ENCODE data around the gene PLEKHM1. TPM values are rescaled to one million over a fixed set of nuclear protein-coding genes. Genes with fewer than 3 reads are reported as not detected.

PLEKHM1 gene
- total and polyA plus RNA-seq, 2 of the 13 experiments (the other 11 are each of a cell fraction or from before 2014, with no cell fraction given) = 7.6 to 13.5 TPM

DNA sequence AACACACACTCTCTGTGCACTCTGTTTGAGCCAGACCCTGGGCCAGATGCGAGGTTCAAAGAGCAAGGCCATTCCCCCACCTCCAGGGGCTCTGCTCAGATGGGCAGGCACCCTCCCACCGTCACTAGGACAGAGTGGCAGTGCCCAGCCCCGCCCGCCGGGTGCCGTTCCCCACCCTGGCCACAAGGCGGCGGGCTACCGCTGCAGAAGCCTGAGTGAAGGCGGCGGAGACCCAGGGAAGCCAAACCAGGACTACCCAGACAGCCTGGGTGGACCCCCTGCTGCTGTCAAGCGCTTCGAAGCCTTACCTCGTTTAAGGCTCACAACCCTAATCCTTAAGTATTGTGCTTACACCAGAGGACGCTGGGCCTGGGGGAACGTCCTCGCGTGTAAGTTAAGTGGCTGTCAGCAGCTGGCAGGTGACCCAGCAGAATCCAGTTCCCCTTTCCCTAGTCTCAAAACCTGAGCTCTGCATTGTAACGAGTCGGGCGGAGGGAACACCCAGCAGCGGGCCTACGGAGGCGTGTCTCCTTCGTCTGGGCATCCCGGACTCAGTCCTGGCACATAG is 62.4 kb downstream of the PLEKHM1 start:
- no TSS peak for BruUV-seq (replicated peaks)
- FAIRE-seq (peak; percentile 49), DNase-seq (ENCODE audit: low spot score) (peak; percentile 67), ATAC-seq (peak; percentile 33)
- Histone ChIP-seq H3K36me3 (replicated peaks in 1 of 2; ENCODE audit: control insufficient read depth in 1 of 2, insufficient read depth in 2 of 2, low read length in 2 of 2) (no peaks in the 10 kb centered on the region), H3K4me1 (ENCODE audit: insufficient read depth, low read length) (peaks cover 72% of the 10 kb centered on the region), H3K79me2 (ENCODE audit: insufficient read depth, low read length) (peaks cover 20% of the 10 kb centered on the region), H3K4me3 (replicated peaks in 1 of 3; ENCODE audit: insufficient read depth in 1 of 3, low read depth in 2 of 3, low read length in 3 of 3) (peak overlapping the region; percentile 18 to 66 (median 48)), H3K9ac (ENCODE audit: insufficient read depth, low read depth, low read length) (no peak overlapping the region), H3K9me3 (ENCODE audit: low read length) (no peaks in the 10 kb centered on the region), H3K27ac (ENCODE audit: extremely low read length, insufficient read depth, low read length) (no peak overlapping the region), H3K27me3 (ENCODE audit: control insufficient read depth in 1 of 2, insufficient read depth in 2 of 2, low read length in 2 of 2) (peaks cover 2 to 42% of the 10 kb centered on the region in 2 experiments; a peak in 4 of 5 replicates), H3K4me2 (ENCODE audit: low read depth, low read length) (peak overlapping the region; percentile 93), H4K20me1 (ENCODE audit: insufficient read depth, low read length) (0 out of 2 replicates have a peak, but pooled peaks cover 4% of the 10 kb centered on the region), H2AFZ (ENCODE audit: low read length) (no peak overlapping the region)
- POLR2A ChIA-PET = interaction anchor here (5.8 kb wide), 1 partner anchor 20 kb away, joined by 79 read pairs; no protein-coding TSS in a partner anchor
- 1% methylated on average over 11 of the region's 26 CpGs for WGBS (ENCODE audit: low lambda C conversion rate)
- CTCF ChIA-PET (ENCODE audit: low intra/inter-chr PET ratio, low total read pairs) = interaction anchor here (1.2 to 2.3 kb wide), 2 partner anchors 33 to 35 kb away, joined by 3 to 11 read pairs; no protein-coding TSS in a partner anchor
- intact Hi-C loops (cut with micrococcal nuclease; ENCODE audit: unreplicated experiment) (loop anchor here (5.0 kb wide), 1 partner anchor 376 kb away; the partner anchor contains the start of gene DCAKD), in situ Hi-C loops (cut with HindIII; ENCODE audit: extremely low pct_ligation_motif_present, low pct_unique_long_range_greater_than_20kb) (no loop called here)
- TF ChIP-seq, protein P1, sequence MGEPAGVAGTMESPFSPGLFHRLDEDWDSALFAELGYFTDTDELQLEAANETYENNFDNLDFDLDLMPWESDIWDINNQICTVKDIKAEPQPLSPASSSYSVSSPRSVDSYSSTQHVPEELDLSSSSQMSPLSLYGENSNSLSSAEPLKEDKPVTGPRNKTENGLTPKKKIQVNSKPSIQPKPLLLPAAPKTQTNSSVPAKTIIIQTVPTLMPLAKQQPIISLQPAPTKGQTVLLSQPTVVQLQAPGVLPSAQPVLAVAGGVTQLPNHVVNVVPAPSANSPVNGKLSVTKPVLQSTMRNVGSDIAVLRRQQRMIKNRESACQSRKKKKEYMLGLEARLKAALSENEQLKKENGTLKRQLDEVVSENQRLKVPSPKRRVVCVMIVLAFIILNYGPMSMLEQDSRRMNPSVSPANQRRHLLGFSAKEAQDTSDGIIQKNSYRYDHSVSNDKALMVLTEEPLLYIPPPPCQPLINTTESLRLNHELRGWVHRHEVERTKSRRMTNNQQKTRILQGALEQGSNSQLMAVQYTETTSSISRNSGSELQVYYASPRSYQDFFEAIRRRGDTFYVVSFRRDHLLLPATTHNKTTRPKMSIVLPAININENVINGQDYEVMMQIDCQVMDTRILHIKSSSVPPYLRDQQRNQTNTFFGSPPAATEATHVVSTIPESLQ (CRISPR knock-in tag; conservative IDR thresholded peaks at IDR 0.05) = no peak
- TF ChIP-seq, protein P2, sequence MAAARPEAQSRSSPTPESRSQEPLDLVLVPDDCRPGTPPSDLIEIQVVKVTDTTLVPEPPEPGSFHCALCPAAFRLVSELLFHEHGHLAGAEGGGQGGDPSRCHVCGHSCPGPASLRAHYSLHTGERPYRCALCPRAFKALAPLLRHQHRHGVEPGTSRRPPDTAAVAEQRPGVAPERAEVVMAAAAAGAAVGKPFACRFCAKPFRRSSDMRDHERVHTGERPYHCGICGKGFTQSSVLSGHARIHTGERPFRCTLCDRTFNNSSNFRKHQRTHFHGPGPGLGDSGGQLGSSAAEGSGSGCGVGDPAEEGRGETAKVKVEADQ (CRISPR knock-in tag; IDR thresholded peaks at IDR 0.05; ENCODE audit: borderline replicate concordance) = no peak
- TF ChIP-seq, protein P3, sequence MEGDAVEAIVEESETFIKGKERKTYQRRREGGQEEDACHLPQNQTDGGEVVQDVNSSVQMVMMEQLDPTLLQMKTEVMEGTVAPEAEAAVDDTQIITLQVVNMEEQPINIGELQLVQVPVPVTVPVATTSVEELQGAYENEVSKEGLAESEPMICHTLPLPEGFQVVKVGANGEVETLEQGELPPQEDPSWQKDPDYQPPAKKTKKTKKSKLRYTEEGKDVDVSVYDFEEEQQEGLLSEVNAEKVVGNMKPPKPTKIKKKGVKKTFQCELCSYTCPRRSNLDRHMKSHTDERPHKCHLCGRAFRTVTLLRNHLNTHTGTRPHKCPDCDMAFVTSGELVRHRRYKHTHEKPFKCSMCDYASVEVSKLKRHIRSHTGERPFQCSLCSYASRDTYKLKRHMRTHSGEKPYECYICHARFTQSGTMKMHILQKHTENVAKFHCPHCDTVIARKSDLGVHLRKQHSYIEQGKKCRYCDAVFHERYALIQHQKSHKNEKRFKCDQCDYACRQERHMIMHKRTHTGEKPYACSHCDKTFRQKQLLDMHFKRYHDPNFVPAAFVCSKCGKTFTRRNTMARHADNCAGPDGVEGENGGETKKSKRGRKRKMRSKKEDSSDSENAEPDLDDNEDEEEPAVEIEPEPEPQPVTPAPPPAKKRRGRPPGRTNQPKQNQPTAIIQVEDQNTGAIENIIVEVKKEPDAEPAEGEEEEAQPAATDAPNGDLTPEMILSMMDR (CRISPR knock-in tag; IDR thresholded peaks at IDR 0.05) = peak; percentile 100
- TF ChIP-seq, protein P4, sequence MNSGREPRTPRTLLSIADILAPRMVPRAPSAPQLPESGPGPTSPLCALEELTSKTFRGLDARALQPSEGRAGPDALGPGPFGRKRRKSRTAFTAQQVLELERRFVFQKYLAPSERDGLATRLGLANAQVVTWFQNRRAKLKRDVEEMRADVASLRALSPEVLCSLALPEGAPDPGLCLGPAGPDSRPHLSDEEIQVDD (CRISPR knock-in tag; IDR thresholded peaks at IDR 0.05; ENCODE audit: borderline replicate concordance) = peak; percentile 18; the same call in 1 of the 2 replicates
- TF ChIP-seq ESRRA (CRISPR knock-in tag; IDR thresholded peaks at IDR 0.05; ENCODE audit: low read depth) (0 out of 2 replicates have a peak, but pooled peaks have one; percentile 24), ZNF720 (CRISPR knock-in tag; IDR thresholded peaks at IDR 0.05) (no peak), FOXC1 (CRISPR knock-in tag; IDR thresholded peaks at IDR 0.05; ENCODE audit: borderline replicate concordance) (peak; percentile 47; the same call in 1 of the 2 replicates), HOXA3 (CRISPR knock-in tag; IDR thresholded peaks at IDR 0.05) (peak; percentile 70), ZNF446 (CRISPR knock-in tag; IDR thresholded peaks at IDR 0.05) (no peak), NFE2L1 (CRISPR knock-in tag; IDR thresholded peaks at IDR 0.05; ENCODE audit: borderline replicate concordance) (no peak)
- TF ChIP-seq, protein P5, sequence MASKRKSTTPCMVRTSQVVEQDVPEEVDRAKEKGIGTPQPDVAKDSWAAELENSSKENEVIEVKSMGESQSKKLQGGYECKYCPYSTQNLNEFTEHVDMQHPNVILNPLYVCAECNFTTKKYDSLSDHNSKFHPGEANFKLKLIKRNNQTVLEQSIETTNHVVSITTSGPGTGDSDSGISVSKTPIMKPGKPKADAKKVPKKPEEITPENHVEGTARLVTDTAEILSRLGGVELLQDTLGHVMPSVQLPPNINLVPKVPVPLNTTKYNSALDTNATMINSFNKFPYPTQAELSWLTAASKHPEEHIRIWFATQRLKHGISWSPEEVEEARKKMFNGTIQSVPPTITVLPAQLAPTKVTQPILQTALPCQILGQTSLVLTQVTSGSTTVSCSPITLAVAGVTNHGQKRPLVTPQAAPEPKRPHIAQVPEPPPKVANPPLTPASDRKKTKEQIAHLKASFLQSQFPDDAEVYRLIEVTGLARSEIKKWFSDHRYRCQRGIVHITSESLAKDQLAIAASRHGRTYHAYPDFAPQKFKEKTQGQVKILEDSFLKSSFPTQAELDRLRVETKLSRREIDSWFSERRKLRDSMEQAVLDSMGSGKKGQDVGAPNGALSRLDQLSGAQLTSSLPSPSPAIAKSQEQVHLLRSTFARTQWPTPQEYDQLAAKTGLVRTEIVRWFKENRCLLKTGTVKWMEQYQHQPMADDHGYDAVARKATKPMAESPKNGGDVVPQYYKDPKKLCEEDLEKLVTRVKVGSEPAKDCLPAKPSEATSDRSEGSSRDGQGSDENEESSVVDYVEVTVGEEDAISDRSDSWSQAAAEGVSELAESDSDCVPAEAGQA (IDR thresholded peaks at IDR 0.05; ENCODE audit: low read depth) = no peak
- TF ChIP-seq, protein P5 (CRISPR knock-in tag; IDR thresholded peaks at IDR 0.05; ENCODE audit: borderline replicate concordance) = no peak
